Panc1 (cell line): ENCODE results near the gene GPR55. TPM values are rescaled to one million over a fixed set of nuclear protein-coding genes. Genes with fewer than 3 reads are reported as not detected.

Source experiments
- ATAC-seq: fragments of 200-7000 bp; cut with Tn5 transposase; 2 replicates; pipeline ENCODE4 v1.9.1; 2020; ENCODE audit warnings: mild to moderate bottlenecking, moderate library complexity
- BruUV-seq: library from RNA; stranded (reverse); fragments of 400-500 nt; replicated peaks from 2 replicates; lab custom pipeline; 2021; lab: Mats Ljungman, UMichigan
- CTCF ChIA-PET: fragments of 300-600 bp; sonication (Branson Sonifier 250); formaldehyde crosslinking; loops from one replicate; lab custom pipeline; 2022; ENCODE audit warnings: antibody characterized with exemption; lab: Charles Lee
- POLR2A ChIA-PET: fragments of 300-600 bp; sonication (Branson Sonifier 250); formaldehyde crosslinking; loops from one replicate; lab custom pipeline; 2022; ENCODE audit warnings: antibody characterized with exemption; lab: Charles Lee
- DNase-seq: peaks from one replicate; pipeline ENCODE4 v3.0.0-alpha.2; 2010; ENCODE audit warnings: low read depth, low spot score
- H3K27ac ChIP-seq: 2 replicates; pipeline ENCODE4 v1.5.1; 2011; ENCODE audit warnings: mild to moderate bottlenecking, low read length, inconsistent platforms
- H3K27me3 ChIP-seq: fragments of 200-500 bp; sonication (Bioruptor generic); 2 replicates; pipeline ENCODE4 v1.6.0; 2014; ENCODE audit warnings: low read length, inconsistent platforms; ENCODE audit not compliant: control insufficient read depth, insufficient read depth
- H3K36me3 ChIP-seq: fragments of 200-500 bp; sonication (Bioruptor generic); 2 replicates; pipeline ENCODE4 v1.5.1; 2014; ENCODE audit warnings: inconsistent platforms, mild to moderate bottlenecking, low read length, moderate library complexity; ENCODE audit not compliant: control insufficient read depth, insufficient read depth
- H3K4me1 ChIP-seq: 2 replicates; pipeline ENCODE4 v1.5.1; 2011; ENCODE audit warnings: inconsistent platforms, mild to moderate bottlenecking, low read length, moderate library complexity; ENCODE audit not compliant: control insufficient read depth, insufficient read depth
- H3K4me3 ChIP-seq, 2 experiments: 2 replicates each; pipeline ENCODE4 v1.5.1; 2011 to 2012; ENCODE audit warnings: low read depth in 2 of 2, low read length in 2 of 2, mild to moderate bottlenecking in 2 of 2, inconsistent platforms in 1 of 2, moderate library complexity in 1 of 2
- H3K9me3 ChIP-seq: fragments of 200-500 bp; sonication (Bioruptor generic); 2 replicates; pipeline ENCODE4 v1.5.1; 2014; ENCODE audit warnings: low read depth, mild to moderate bottlenecking, inconsistent platforms, low read length, moderate library complexity; ENCODE audit not compliant: control insufficient read depth, insufficient read depth
- POLR2AphosphoS5 ChIP-seq: IDR thresholded peaks from 2 replicates; pipeline ENCODE4 v1.6.1; 2012; ENCODE audit warnings: mild to moderate bottlenecking, low read depth, low read length, moderate library complexity
- SIN3A ChIP-seq: IDR thresholded peaks from 2 replicates; pipeline ENCODE4 v1.6.1; 2012; ENCODE audit warnings: low read depth, mild to moderate bottlenecking, low read length, moderate library complexity, borderline replicate concordance; ENCODE audit not compliant: insufficient read depth
- TCF7L2 ChIP-seq: IDR thresholded peaks from 2 replicates; pipeline ENCODE4 v1.6.1; 2011; ENCODE audit warnings: mild to moderate bottlenecking, low read depth, low read length, inconsistent platforms
- in situ Hi-C: cut with HindIII; loops from 2 replicates; pipeline ENCODE4 v1.10.0; 2016; ENCODE audit warnings: low sequenced_read_pairs, low pct_unique_long_range_greater_than_20kb
- intact Hi-C: fragments of 100-400 bp; cut with micrococcal nuclease; formaldehyde crosslinking; loops from one replicate; pipeline ENCODE4 v1.10.0; 2022; ENCODE audit not compliant: unreplicated experiment
- total RNA-seq: library from RNA; stranded (reverse); gene quantifications from one replicate; pipeline ENCODE4 v1.2.1, GENCODE V29; 2021; ENCODE audit not compliant: unreplicated experiment
- TF ChIP-seq, protein P1 (sequence below): fragments of 450-650 bp; IDR thresholded peaks from 2 replicates; pipeline ENCODE4 v1.5.1; 2017; ENCODE audit warnings: mild to moderate bottlenecking
- TF ChIP-seq, protein P2 (sequence below), 2 experiments: IDR thresholded peaks; 2 replicates each; pipeline ENCODE4 v1.6.1; 2011 to 2012; ENCODE audit warnings: low read depth in 2 of 2, control low read depth in 1 of 2, low read length in 1 of 2, mild to moderate bottlenecking in 1 of 2, moderate library complexity in 1 of 2; ENCODE audit not compliant: insufficient read depth in 1 of 2

GPR55 gene
- total RNA-seq, 1 experiment from 2014 or later, result 0.08 TPM

DNA sequence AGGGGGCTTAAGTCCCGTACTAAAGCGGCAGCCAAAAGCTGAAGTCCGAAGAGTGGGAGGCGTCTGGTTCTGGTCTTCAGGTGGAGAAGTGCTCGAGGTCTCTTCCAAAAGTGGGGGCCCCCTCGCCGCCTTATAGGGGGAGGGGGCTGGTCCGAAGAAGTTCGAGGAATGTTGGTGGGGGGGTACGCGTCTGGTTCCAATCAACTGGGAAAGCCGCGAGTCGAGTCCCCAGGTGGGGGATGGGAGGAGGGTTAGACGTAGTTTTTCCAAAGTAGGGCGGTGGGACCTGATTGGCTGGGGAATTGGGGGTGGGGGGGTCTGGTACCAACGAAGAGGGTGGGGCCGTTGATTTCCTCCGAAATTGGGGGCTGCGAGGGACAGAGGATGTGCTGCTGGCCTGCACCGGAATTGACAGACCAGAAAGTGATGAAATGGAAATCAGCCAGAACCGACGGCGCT lies 59.7 kb downstream of the GPR55 start:
- intact Hi-C loops, result no loop called here
- ATAC-seq (no peak), DNase-seq (no peak)
- peaks cover 3% of the 10 kb centered on the region; the same call in 1 of the 2 replicates for H3K36me3 ChIP-seq
- H3K4me1 ChIP-seq, result peaks cover 46% of the 10 kb centered on the region
- TF ChIP-seq POLR2AphosphoS5, result no peak
- no peak for TF ChIP-seq TCF7L2
- TF ChIP-seq SIN3A, result no peak
- TF ChIP-seq, protein P1, sequence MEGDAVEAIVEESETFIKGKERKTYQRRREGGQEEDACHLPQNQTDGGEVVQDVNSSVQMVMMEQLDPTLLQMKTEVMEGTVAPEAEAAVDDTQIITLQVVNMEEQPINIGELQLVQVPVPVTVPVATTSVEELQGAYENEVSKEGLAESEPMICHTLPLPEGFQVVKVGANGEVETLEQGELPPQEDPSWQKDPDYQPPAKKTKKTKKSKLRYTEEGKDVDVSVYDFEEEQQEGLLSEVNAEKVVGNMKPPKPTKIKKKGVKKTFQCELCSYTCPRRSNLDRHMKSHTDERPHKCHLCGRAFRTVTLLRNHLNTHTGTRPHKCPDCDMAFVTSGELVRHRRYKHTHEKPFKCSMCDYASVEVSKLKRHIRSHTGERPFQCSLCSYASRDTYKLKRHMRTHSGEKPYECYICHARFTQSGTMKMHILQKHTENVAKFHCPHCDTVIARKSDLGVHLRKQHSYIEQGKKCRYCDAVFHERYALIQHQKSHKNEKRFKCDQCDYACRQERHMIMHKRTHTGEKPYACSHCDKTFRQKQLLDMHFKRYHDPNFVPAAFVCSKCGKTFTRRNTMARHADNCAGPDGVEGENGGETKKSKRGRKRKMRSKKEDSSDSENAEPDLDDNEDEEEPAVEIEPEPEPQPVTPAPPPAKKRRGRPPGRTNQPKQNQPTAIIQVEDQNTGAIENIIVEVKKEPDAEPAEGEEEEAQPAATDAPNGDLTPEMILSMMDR, result no peak
- TF ChIP-seq, protein P2, sequence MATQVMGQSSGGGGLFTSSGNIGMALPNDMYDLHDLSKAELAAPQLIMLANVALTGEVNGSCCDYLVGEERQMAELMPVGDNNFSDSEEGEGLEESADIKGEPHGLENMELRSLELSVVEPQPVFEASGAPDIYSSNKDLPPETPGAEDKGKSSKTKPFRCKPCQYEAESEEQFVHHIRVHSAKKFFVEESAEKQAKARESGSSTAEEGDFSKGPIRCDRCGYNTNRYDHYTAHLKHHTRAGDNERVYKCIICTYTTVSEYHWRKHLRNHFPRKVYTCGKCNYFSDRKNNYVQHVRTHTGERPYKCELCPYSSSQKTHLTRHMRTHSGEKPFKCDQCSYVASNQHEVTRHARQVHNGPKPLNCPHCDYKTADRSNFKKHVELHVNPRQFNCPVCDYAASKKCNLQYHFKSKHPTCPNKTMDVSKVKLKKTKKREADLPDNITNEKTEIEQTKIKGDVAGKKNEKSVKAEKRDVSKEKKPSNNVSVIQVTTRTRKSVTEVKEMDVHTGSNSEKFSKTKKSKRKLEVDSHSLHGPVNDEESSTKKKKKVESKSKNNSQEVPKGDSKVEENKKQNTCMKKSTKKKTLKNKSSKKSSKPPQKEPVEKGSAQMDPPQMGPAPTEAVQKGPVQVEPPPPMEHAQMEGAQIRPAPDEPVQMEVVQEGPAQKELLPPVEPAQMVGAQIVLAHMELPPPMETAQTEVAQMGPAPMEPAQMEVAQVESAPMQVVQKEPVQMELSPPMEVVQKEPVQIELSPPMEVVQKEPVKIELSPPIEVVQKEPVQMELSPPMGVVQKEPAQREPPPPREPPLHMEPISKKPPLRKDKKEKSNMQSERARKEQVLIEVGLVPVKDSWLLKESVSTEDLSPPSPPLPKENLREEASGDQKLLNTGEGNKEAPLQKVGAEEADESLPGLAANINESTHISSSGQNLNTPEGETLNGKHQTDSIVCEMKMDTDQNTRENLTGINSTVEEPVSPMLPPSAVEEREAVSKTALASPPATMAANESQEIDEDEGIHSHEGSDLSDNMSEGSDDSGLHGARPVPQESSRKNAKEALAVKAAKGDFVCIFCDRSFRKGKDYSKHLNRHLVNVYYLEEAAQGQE (IDR thresholded peaks at IDR 0.05; ENCODE audit: insufficient read depth in 1 of 2, low read depth in 2 of 2, low read length in 1 of 2), result no peak
- in situ Hi-C loops, result no loop called here
- H3K27me3 ChIP-seq, result no peaks in the 10 kb centered on the region
- peak overlapping the region; percentile 77 to 81 for H3K4me3 ChIP-seq
- POLR2A ChIA-PET, result no interaction called here
- BruUV-seq, result no TSS peak
- CTCF ChIA-PET, result no interaction called here
- no peaks in the 10 kb centered on the region for H3K9me3 ChIP-seq
- peak overlapping the region; percentile 68 for H3K27ac ChIP-seq

DNA sequence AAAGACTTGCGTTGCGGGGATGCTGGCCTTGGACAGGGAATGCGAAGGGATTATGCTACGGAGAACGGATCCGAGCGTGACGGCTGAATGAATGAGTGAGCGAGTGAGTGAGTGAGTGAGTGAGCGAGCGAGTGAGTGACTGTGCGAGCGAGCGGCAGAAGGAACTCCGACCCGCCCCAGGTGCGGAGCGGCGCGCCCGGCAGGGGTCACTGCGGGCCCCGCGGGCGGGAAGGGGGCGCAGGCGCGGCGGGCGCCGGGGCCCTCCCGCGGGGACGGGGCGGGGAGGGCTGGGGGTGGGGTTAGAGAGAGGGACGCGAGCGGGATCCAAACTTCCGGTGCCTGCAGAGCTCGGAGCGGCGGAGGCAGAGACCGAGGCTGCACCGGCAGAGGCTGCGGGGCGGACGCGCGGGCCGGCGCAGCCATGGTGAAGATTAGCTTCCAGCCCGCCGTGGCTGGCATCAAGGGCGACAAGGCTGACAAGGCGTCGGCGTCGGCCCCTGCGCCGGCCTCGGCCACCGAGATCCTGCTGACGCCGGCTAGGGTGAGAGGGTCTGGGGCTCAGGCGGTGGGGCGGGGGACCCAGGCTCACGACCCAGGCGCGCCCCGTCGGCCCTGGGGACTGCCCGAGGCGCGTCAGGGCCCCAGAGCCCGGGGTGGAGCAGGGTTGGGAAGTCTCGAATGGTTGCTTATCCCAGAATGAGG lies 60.3 kb downstream of the GPR55 start, which contains the start of gene ITM2C:
ITM2C (plus strand) TSS at position 338 of the 702 bp plus-strand sequence; CDS start at position 422, 84 bp downstream.
- DNase-seq, result no peak
- Histone ChIP-seq H3K36me3 (peaks cover 3% of the 10 kb centered on the region; the same call in 1 of the 2 replicates), H3K4me3 (peak within 1 kb of the TSS; percentile 77 to 81), H3K27ac (peak within 1 kb of the TSS; percentile 74), H3K9me3 (no peaks in the 10 kb centered on the region), H3K4me1 (peaks cover 41% of the 10 kb centered on the region), H3K27me3 (no peaks in the 10 kb centered on the region)
- intact Hi-C loops, result no loop called here
- in situ Hi-C loops, result no loop called here
- ATAC-seq, result peak; percentile 88
- CTCF ChIA-PET, result no interaction called here
- no TSS peak for BruUV-seq
- TF ChIP-seq, protein P1, result peak; percentile 89
- no peak for TF ChIP-seq TCF7L2
- TF ChIP-seq SIN3A, result 0 out of 2 replicates have a peak, but pooled peaks have one; percentile 32
- POLR2A ChIA-PET, result interaction anchor here (0.7 kb wide), 1 partner anchor 17 kb away, joined by 3 read pairs; no protein-coding TSS in a partner anchor
